ENCODE measurements around the gene SPC25.

The SPC25 gene

DNA sequence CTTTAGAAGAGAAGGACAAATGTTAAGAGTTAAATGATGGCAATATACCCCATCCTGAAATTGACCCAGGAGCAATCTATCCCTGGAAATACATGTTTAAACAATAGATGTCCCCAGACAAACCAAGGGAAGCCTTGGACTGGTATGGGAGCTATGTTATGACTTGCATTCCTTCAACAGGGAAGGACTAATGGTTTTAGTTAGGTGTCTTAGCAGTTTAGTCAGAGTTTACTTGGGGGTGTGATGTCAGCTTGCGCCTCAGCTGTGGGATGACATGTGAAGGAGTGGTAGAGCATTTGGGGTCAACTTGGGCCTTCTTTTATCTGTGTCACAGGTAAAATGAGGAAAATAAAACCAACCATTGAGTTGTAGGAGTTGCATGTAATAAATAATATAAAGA lies 36.8 kb downstream of the SPC25 start:
- H3K4me3 ChIP-seq (ENCODE audit: low read depth, low read length), result no peak overlapping the region
- TF ChIP-seq, protein P1, sequence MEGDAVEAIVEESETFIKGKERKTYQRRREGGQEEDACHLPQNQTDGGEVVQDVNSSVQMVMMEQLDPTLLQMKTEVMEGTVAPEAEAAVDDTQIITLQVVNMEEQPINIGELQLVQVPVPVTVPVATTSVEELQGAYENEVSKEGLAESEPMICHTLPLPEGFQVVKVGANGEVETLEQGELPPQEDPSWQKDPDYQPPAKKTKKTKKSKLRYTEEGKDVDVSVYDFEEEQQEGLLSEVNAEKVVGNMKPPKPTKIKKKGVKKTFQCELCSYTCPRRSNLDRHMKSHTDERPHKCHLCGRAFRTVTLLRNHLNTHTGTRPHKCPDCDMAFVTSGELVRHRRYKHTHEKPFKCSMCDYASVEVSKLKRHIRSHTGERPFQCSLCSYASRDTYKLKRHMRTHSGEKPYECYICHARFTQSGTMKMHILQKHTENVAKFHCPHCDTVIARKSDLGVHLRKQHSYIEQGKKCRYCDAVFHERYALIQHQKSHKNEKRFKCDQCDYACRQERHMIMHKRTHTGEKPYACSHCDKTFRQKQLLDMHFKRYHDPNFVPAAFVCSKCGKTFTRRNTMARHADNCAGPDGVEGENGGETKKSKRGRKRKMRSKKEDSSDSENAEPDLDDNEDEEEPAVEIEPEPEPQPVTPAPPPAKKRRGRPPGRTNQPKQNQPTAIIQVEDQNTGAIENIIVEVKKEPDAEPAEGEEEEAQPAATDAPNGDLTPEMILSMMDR (IDR thresholded peaks at IDR 0.05; ENCODE audit: low read depth, low read length), result no peak

DNA sequence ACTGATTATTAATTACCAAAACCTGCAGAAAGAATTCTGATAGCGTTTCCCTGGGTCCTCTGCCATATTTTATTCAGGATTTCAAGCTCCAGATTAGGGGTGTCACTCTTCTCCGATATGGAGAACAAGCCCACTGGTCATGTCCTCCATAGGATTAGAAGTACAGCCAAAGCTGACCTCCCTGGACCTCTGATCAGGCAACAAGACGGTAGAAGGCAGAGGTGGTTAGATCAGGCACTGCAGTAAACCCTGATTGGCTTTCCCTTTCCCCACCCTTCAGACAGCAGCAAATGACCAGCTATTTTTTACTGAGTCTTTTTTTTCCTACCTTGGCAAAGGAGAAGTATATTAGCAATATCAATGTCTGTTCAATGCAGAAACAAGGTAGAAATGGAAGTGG lies 37.7 kb downstream of the SPC25 start:
- no peak overlapping the region for H3K4me3 ChIP-seq (ENCODE audit: low read depth, low read length)
- TF ChIP-seq, protein P1 (IDR thresholded peaks at IDR 0.05; ENCODE audit: low read depth, low read length), result no peak

DNA sequence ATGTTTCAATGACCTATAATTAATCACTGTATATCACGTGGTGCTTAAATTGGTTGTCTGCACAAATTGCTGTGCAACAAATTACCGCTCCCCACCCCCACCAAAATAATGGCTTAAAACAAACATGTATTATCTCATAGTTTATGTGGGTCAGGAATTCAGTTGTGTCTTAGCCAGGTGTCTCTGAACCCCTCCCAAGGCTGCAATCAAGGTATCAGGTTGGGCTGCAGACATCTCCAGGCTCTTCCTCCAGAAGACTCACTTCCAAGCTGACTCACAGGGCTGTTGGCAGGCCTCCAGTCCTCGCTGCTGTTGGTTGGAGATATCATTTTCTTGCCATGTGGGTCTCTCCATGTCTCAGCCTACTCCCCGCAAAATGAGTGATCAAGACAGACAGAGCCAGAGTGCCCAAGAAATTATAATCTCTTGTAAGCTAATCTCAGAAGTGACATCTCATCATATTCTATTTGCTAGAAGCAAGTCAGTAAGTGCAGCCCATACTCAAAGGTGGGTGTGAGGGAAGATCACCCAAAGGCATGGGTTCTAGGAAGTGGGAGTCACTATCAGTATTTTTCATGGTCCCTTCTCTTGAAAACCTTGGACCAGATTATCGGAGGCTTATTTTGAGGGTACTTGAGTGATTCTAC lies 38.4 kb downstream of the SPC25 start:
- TF ChIP-seq, protein P1 (IDR thresholded peaks at IDR 0.05; ENCODE audit: low read depth, low read length), result no peak
- H3K4me3 ChIP-seq (ENCODE audit: low read depth, low read length), result no peak overlapping the region

DNA sequence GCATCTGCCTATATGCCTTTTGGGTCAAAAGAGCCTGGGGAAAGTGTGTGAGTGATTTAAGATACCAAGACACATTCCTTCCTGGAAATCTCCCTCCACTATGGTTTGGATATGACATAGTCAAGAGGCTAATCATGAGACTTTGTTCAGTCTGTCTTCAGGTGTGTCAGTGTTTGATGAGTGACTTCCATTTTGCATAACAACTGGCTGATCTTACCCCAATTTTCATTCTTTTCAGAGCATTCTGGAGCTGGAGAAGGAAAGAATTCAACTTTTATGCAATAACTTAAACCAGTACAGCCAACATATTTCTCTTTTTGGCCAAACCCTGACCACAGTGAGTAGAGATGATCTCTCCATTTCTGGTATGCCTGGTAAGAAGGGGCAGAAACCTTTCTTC lies 39.4 kb downstream of the SPC25 start:
- TF ChIP-seq, protein P1 (IDR thresholded peaks at IDR 0.05; ENCODE audit: low read depth, low read length), result no peak
- no peak overlapping the region for H3K4me3 ChIP-seq (ENCODE audit: low read depth, low read length)

DNA sequence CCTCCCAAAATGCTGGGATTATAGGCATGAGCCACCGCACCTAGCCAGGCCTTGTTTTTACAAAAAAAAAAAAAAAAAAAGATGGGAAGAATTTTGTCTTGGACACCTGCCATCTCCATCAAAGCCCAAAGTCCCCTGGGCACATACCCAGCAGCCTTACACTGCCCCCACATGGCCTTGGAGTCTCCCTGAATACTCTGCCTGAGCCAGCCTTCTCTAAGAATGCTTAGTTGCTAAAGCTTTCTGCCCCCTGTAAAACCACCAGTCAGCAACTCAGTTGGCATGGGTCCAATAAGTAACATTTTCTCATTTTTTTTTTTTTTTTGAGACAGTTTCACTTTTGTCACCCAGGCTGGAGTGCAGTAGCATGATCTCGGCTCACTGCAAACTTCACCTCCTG lies 40.6 kb downstream of the SPC25 start:
- TF ChIP-seq, protein P1 (IDR thresholded peaks at IDR 0.05; ENCODE audit: low read depth, low read length), result no peak
- no peak overlapping the region for H3K4me3 ChIP-seq (ENCODE audit: low read depth, low read length)

DNA sequence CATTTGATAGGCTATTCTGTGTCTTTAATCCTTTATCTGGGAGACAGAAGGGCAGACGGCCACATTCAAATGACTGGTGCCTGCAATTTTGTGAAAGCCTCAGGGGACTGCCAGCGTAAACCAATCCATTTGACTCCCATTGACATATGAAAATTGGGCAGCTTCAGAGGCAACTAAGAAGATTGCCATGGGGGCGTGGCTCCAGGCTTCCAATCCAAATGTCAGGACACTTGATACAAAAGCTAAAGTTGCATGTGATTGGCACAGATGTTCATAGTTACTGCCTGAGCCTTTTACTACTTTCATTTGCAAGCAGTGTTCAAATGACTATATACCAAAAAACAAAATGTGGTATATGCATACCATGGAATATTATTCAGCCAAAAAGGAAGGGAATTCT lies 42.0 kb downstream of the SPC25 start:
- H3K4me3 ChIP-seq (ENCODE audit: low read depth, low read length), result no peak overlapping the region
- TF ChIP-seq, protein P1 (IDR thresholded peaks at IDR 0.05; ENCODE audit: low read depth, low read length), result no peak

DNA sequence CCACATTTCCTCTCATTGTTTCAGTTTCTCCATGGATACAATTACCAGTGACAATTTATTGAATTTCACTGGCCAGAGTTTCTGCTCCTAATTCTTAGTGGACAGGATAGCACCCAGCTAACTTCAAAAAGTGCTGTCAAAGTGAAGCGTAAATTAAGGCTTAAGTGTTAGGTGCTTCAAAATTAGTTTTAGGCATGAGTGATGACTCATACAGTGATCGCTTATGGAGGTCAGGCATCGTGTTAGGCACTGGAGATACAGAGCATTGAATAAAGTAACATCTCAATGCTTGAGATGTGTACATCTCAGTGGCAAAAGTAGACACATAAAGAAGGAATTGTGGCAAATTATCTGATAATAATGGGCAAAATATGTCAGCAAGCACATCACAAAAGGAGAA lies 47.0 kb downstream of the SPC25 start:
- TF ChIP-seq, protein P1 (IDR thresholded peaks at IDR 0.05; ENCODE audit: low read depth, low read length), result no peak
- H3K4me3 ChIP-seq (ENCODE audit: low read depth, low read length), result no peak overlapping the region
